Hepatocyte (in vitro differentiated cells): ENCODE results near the gene NRG2.

ENCODE experiments used
- EZH2 ChIP-seq: fragments of 200-600 bp; sonication (generic); IDR thresholded peaks from 2 replicates; pipeline ENCODE4 v1.6.1; 2016; ENCODE audit warnings: antibody characterized with exemption, mild to moderate bottlenecking, borderline replicate concordance
- EZH2phosphoT487 ChIP-seq: fragments of 200-600 bp; sonication (generic); IDR thresholded peaks from one replicate; pipeline ENCODE4 v1.6.1; 2018; ENCODE audit warnings: antibody characterized with exemption, mild to moderate bottlenecking, low read depth, moderate library complexity; ENCODE audit not compliant: unreplicated experiment, severe bottlenecking
- TF ChIP-seq, protein P1 (sequence below): fragments of 200-600 bp; sonication (generic); IDR thresholded peaks from 2 replicates; pipeline ENCODE4 v1.5.1; 2016; ENCODE audit warnings: antibody characterized with exemption, mild to moderate bottlenecking; ENCODE audit not compliant: poor library complexity

DNA sequence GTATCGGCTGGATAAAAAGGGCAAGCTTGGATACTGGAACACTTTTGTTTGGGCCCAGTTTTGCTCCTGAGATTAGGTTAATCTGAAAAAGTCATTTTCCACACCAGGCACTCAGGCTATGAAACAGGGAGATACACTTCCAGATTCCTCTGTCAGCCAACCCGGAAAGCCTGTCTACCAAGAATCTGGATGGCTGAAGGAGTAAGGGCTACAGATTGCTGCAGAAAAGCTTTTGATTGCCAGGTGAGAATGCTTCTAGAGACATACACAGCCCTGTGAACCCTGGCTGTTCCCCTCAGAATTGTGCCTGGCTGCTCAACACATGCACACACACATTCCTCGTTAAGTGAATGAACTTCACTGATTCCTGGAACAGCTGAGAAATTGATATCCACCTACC, 133.1 kb downstream of the NRG2 start:
- TF ChIP-seq EZH2 (no peak), EZH2phosphoT487 (no peak)
- TF ChIP-seq, protein P1, sequence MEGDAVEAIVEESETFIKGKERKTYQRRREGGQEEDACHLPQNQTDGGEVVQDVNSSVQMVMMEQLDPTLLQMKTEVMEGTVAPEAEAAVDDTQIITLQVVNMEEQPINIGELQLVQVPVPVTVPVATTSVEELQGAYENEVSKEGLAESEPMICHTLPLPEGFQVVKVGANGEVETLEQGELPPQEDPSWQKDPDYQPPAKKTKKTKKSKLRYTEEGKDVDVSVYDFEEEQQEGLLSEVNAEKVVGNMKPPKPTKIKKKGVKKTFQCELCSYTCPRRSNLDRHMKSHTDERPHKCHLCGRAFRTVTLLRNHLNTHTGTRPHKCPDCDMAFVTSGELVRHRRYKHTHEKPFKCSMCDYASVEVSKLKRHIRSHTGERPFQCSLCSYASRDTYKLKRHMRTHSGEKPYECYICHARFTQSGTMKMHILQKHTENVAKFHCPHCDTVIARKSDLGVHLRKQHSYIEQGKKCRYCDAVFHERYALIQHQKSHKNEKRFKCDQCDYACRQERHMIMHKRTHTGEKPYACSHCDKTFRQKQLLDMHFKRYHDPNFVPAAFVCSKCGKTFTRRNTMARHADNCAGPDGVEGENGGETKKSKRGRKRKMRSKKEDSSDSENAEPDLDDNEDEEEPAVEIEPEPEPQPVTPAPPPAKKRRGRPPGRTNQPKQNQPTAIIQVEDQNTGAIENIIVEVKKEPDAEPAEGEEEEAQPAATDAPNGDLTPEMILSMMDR, result no peak
